GDM1 (cell line): ENCODE measurements around the gene CRP.
"Not testable (repeated sequence)": the region's sequence is repeated elsewhere in the genome, so short reads cannot be mapped to it uniquely, and the experiment has no call there.

Experiments used
- DNase-seq: peaks from one replicate; lab custom pipeline; 2025; lab: John Stamatoyannopoulos, UW

The CRP gene

DNA sequence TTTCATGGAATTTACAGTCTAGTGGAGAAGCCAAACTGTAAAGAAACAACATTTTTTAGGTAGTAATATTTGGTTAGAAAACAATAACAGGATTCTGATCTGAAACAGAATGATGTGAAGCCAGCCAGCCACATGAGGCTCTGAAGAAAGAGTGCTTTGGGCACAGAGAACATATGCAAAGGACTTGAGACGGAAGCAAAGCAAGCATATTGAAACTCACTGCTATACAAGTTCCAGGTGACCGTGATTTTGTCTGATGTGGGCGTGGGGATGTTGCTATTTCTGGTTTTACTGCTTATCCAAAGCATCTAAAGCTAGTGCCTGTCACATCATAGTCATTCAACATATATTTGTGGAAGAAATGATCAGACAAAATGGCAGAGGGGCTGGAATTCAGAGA lies 14.7 kb downstream of the CRP start:
- DNase-seq = no peak

DNA sequence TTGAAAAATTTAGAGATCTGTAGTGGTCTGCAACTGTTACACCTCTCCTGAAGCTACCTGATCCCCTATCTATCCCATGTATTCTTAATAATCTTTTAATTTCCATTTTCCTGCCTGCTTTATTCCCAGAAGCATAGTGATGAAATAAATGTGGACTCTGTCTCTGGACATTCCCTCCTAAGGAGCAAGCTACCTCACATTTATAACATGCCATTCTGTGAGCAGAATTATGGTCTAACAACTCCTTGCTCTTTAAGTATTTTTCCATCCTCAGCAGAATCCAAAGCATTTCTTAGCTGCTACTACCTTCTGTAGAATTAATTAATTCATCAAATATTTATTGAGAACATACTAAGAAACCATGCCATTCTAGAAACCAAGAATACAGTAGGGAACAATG lies 15.1 kb downstream of the CRP start:
- DNase-seq = no peak

DNA sequence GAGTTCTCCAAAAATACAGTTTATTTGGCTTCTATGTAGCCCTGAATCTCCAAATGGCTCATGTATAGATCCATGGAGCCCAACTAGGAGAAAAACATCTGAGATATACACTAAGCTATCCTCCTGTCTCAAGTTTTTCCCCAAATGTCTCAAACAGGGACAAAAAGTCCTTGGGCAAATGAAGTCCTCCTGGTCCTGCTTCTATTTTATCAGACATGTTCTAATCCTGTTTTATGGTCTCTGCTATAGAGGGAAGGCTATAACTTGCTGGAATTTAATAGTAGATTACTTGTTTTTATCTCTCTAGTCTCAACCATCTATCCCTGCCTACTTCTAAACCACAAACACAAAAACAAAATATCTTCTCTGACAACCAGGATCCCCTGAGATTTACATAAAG lies 26.9 kb downstream of the CRP start:
- DNase-seq = no peak

DNA sequence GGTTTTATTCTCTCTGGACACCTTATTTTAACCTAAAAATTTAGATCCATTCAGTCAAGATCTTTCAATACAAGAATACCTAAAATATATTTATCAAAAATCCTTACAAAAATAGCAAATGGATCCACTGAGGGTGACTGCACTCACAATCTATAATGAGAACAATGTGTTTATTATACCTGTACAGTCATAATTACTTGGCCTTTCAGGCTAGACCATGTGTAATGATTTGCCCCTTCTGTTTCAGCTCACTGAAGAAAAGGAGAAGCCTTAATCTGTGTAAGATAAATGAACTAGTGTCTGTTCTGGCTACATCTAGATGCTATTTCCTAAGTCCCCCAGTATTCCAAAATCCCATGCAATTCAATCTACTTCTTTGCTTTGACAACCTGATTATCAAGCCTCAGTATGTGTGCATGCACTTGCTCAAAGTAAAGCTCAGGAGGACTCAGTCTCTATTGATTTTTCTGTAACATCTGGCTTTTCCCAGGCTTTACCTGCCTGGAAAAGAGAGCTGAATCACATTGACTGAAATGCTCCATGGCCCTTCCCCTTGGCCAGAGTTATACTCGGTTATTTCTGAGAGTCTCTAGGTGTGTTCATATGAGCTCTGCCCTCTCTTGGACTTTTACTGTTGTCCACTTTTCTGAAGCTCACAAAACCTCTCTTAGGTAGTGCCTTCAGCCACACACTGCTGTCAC lies 27.6 kb downstream of the CRP start:
- no peak for DNase-seq

DNA sequence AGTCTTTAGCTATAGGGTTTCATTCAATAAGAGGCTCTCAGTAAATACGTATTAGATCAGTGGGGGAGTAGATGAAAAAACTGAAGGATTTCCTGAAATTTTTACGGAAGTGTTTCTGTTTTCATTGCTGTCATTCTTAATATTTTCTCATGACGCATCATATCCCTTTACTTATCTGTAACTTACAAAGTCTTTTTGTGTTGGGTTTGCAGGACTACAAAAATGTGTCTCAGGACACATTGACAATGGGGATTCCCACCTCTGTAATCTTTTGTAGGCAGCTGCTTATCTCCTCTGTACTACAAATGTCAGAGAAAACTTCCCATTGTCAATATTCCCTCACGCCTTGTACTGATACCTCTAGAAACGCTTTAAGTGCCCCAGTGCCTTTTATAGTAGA lies 35.5 kb downstream of the CRP start:
- DNase-seq = no peak

DNA sequence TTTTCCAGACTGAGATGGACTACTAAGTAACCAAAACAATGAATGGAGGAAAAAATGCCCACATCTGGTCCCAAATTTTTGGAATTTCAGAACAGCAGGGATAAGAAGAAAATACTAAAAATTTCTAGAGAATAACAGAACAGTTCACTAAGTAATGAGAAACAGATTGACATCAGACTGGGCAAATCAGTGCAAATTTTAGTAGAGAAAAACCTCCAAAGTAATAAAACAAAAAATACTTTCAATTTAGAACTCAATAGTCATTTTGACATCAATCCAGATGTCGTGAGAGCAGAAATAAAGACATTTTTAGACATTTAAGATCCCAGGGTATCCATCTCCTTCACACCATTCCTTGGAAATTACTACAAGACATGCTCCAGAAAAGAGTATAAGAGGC lies 39.3 kb downstream of the CRP start:
- no peak for DNase-seq

DNA sequence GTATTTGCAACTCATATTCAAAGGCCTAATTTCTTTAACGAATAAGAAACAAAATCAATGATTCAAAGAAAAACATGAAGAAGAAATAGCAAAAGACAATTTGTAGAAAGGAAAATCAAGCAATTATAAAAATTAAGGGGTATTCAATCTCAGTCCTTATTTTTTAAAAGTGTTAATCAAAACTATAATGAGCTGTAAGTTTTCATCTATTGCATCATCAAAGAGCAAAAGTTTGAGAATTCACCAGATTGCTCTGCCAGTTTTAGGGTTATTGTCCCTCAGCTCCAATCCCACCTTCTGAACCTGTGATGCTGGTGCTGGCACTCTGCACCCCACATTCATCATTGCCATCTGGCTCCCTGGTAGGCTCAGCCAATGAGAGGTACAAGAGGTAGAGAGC lies 42.0 kb downstream of the CRP start:
- DNase-seq = not testable (repeated sequence)

DNA sequence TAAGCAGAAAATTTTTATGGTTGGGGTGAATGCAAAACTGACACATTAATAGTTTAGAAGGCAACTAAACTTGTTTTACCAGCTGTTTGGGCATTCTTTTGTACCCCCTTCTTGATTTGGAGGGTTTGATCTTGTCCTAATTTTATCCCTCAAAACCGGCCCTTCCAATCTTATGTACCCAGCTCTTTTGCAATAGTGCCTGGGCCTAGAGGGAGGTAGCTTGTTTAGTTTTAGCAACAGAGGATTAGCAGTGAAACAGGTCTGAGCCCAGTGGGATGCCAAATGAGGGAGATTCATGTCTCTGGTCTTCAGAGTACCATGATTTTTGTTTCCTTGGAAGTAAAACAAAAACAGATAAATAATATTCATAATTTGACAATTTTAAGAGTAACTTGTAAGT lies 45.1 kb downstream of the CRP start:
- DNase-seq = no peak

DNA sequence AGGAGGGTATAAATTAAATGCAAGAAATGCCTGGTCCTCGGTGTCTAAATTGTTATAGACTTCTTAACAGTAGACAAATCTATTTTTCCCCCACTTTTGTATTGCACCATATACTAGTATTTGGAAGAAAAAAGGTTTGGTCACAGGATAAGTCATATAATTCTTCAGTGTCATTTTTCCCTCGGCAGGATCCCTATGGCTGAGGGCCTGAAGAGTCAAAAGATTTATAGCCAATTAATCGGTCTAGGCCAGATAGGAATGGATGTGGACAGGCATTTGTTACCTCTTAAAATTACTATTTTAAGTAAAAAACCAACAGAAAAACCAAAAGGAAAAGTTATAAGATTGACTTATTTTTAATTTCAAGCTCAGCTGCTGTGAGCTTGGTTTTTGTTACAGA lies 45.6 kb downstream of the CRP start:
- no peak for DNase-seq

DNA sequence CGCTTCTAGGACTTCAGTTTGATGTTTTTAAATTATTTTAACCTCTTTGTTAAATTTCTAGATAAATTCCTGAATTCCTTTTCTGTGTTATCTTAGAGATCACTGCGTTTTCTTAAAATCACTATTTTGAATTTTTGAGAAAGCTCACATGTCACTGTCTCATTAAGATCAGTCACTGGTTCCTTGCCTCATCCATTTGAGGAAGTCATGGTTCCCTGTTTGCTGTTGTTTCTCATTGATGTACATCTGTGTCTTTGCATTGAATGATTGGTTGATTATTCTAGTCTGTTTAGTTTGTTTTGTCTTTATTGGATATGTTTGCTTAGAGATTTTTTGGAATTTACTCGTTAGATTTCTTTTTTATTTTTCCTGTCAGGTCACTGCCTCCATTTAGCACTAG lies 50.1 kb downstream of the CRP start:
- DNase-seq = no peak

DNA sequence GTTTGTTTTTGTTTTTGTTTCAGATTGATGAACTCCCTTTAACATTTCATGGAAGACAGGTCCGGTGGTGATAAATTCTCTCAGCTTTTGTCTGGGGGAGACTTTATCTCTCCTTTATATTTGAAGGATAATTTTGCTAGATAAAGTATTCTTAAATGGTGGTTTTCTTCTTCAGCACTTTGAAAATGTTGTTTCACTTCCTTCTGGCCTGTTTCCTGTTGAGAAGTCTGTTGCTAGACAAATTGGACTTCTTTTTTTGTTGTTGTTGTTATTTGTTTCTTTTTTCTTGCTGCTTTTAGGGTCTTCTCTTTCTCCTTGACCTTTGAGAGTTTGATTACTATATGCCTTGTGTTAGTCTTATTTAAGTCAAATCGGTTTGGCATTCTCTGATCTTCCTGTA lies 50.8 kb downstream of the CRP start:
- no peak for DNase-seq
